Loucy (cell line): Measurements from ENCODE around the gene CD300LD.

ENCODE experiments used
- CTCF ChIP-seq: fragments of 200-600 bp; sonication (generic); conservative IDR thresholded peaks from 2 replicates; pipeline ENCODE4 v1.5.1; 2014; ENCODE audit warnings: mild to moderate bottlenecking, antibody characterized with exemption, low read length
- EZH2phosphoT487 ChIP-seq: fragments of 200-600 bp; IDR thresholded peaks from 2 replicates; pipeline ENCODE4 v1.6.1; 2018; ENCODE audit warnings: antibody characterized with exemption, mild to moderate bottlenecking, moderate library complexity, borderline replicate concordance

DNA sequence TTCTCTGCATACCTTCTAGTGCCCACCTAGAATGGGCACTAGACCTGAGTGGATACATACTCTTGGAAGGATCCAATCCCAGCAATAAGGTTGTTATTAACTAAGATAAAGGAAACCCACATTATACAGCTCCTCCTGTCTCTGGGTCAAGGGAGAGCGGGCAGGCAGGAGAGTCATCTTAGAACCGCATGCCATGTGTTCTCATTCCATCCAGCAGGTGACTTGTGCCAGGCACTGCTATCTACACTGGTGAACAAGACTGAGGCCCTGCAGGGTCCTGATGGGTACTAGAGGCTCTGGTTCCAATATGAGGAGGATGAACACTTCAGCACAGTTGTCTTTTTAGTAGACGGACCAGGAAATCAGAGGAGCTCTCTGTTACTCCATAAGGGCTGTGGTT is 18.9 kb downstream of the CD300LD start:
- TF ChIP-seq CTCF (no peak), EZH2phosphoT487 (no peak)
